ENCODE results near the gene ARHGAP9.

DNA sequence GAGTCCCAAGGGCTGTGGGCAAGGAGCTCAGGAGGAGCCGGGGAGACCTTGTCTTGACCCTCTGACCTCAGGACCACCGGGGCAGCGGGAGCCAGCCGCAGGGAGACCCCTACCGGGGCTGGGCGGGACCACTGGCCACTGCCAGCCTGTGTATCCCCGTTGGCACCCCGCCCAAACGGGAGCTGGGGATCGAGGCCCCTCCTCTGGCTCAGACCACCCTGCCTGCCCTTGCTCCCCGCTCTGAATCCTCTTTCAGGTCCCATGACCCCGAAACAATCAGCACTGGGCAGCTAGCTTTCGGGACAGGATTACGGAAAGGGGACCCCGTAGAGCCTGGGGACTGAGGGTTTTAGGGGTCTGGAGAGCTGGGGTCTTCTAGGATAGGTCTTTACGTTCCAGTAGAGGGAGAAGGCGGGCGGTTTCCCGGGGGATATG is 18.8 kb downstream of the ARHGAP9 start:
- TF ChIP-seq, protein P1, sequence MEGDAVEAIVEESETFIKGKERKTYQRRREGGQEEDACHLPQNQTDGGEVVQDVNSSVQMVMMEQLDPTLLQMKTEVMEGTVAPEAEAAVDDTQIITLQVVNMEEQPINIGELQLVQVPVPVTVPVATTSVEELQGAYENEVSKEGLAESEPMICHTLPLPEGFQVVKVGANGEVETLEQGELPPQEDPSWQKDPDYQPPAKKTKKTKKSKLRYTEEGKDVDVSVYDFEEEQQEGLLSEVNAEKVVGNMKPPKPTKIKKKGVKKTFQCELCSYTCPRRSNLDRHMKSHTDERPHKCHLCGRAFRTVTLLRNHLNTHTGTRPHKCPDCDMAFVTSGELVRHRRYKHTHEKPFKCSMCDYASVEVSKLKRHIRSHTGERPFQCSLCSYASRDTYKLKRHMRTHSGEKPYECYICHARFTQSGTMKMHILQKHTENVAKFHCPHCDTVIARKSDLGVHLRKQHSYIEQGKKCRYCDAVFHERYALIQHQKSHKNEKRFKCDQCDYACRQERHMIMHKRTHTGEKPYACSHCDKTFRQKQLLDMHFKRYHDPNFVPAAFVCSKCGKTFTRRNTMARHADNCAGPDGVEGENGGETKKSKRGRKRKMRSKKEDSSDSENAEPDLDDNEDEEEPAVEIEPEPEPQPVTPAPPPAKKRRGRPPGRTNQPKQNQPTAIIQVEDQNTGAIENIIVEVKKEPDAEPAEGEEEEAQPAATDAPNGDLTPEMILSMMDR (conservative IDR thresholded peaks at IDR 0.05; ENCODE audit: low read length), result peak; percentile 17; the same call in 1 of the 2 replicates
- TF ChIP-seq EZH2phosphoT487 (IDR thresholded peaks at IDR 0.05; ENCODE audit: borderline replicate concordance), result no peak

All from Loucy (cell line).